CD4-positive, alpha-beta T cell treated with Interleukin-4 for 1 hour (primary cell): Measurements from ENCODE around the gene DRD3.
A peak's percentile ranks its signal among the peaks of the same experiment; 100 is the strongest.

ENCODE experiments used
- DNase-seq, 2 donors: peaks; one replicate each; pipeline ENCODE4 v3.0.0-alpha.2; 2020 to 2022

Gene DRD3

GRCh38 chr3:114178770-114179368 is at the start of gene DRD3:
TSS of gene DRD3 (minus strand) at chr3:114179052. CDS start at chr3:114171992, 7,060 bp downstream.
- DNase-seq = peak in 1 of 2 donors; percentile 23

- no peak for DNase-seq
Observed at GRCh38 chr3:114227076-114227475, 48.2 kb upstream of the DRD3 start.

- no peak for DNase-seq
Observed at GRCh38 chr3:114226313-114226712, 47.5 kb upstream of the DRD3 start.

GRCh38 chr3:114223143-114223542 is 44.3 kb upstream of the DRD3 start:
- DNase-seq = peak in 1 of 2 donors; percentile 69

GRCh38 chr3:114221881-114222264 is 43.0 kb upstream of the DRD3 start:
- no peak for DNase-seq

GRCh38 chr3:114221165-114221880 is 42.5 kb upstream of the DRD3 start:
- peak; percentile 50 to 76 for DNase-seq

- DNase-seq = no peak
Observed at GRCh38 chr3:114219741-114220140, 40.9 kb upstream of the DRD3 start.

GRCh38 chr3:114218578-114219185 is 39.8 kb upstream of the DRD3 start:
- DNase-seq = no peak

GRCh38 chr3:114218006-114218405 is 39.2 kb upstream of the DRD3 start:
- DNase-seq = no peak

- DNase-seq = no peak
Observed at GRCh38 chr3:114217266-114217665, 38.4 kb upstream of the DRD3 start.

GRCh38 chr3:114216186-114216970 is 37.5 kb upstream of the DRD3 start:
- DNase-seq = no peak

GRCh38 chr3:114214542-114215341 is 35.9 kb upstream of the DRD3 start:
- DNase-seq = peak; percentile 72 to 87

- peak; percentile 82 to 85 for DNase-seq
Observed at GRCh38 chr3:114213627-114214541, 35.0 kb upstream of the DRD3 start.

- no peak for DNase-seq
Observed at GRCh38 chr3:114213292-114213626, 34.4 kb upstream of the DRD3 start.

GRCh38 chr3:114212646-114213045 is 33.8 kb upstream of the DRD3 start:
- no peak for DNase-seq

- no peak for DNase-seq
Observed at GRCh38 chr3:114207768-114208167, 28.9 kb upstream of the DRD3 start.

GRCh38 chr3:114206342-114206741 is 27.5 kb upstream of the DRD3 start:
- no peak for DNase-seq

- no peak for DNase-seq
Observed at GRCh38 chr3:114205541-114205940, 26.7 kb upstream of the DRD3 start.

- DNase-seq = no peak
Observed at GRCh38 chr3:114194750-114195149, 15.9 kb upstream of the DRD3 start.

- DNase-seq = no peak
Observed at GRCh38 chr3:114192136-114192535, 13.3 kb upstream of the DRD3 start.

- no peak for DNase-seq
Observed at GRCh38 chr3:114186501-114186900, 7.6 kb upstream of the DRD3 start.

GRCh38 chr3:114179575-114179974 is 723 bp upstream of the DRD3 start:
- peak in 1 of 2 donors; percentile 39 for DNase-seq
